ENCODE measurements around the gene PKN1.

- TF ChIP-seq CTCF (IDR thresholded peaks at IDR 0.05) (no peak), POLR2A (IDR thresholded peaks at IDR 0.05) (no peak), EP300 (IDR thresholded peaks at IDR 0.05) (no peak)
These were observed 83.8 kb downstream of the PKN1 start for GRCh38 chr19:14516746-14517438.

Measured in tibial nerve (tissue), 4 donors.